Measurements from ENCODE around the gene TMEM205. TPM values are rescaled to one million over a fixed set of nuclear protein-coding genes. Genes with fewer than 3 reads are reported as not detected.

Gene TMEM205
- total and polyA plus RNA-seq, 10 of the 15 experiments (the other 5 are each of a cell fraction or from before 2014, with no cell fraction given): 27.8 to 144 (median 88.3) TPM

GRCh38 chr19:11377756-11378155 is 31.7 kb upstream of the TMEM205 start:
- in situ Hi-C loops (cut with MboI) (no loop called here), intact Hi-C loops (cut with micrococcal nuclease; ENCODE audit: unreplicated experiment) (no loop called here)
- ATAC-seq (no peak), FAIRE-seq (no peak), DNase-seq (ENCODE audit: low read depth, low spot score) (no peak)
- Histone ChIP-seq H3K9me3 (replicated peaks; ENCODE audit: control insufficient read depth, insufficient read depth, low read length) (no peaks in the 10 kb centered on the region), H3K4me3 (no peak overlapping the region), H4K20me1 (ENCODE audit: control insufficient read depth, insufficient read depth) (no peaks in the 10 kb centered on the region), H3K4me1 (ENCODE audit: control insufficient read depth, insufficient read depth, low read length) (peaks cover 31% of the 10 kb centered on the region), H3K27ac (ENCODE audit: control insufficient read depth, insufficient read depth) (no peak overlapping the region), H3K9ac (ENCODE audit: control insufficient read depth, insufficient read depth, low read length) (no peak overlapping the region), H3K4me2 (ENCODE audit: control insufficient read depth, insufficient read depth) (0 out of 2 replicates have a peak overlapping the region, but pooled peaks have one; percentile 42), H2AFZ (ENCODE audit: control insufficient read depth, low read depth, low read length) (no peak overlapping the region), H3K36me3 (ENCODE audit: control insufficient read depth in 2 of 2, insufficient read depth in 2 of 2, low read length in 1 of 2) (no peaks in the 10 kb centered on the region), H3K27me3 (replicated peaks in 1 of 2; ENCODE audit: control insufficient read depth in 2 of 2, insufficient read depth in 2 of 2, low read length in 1 of 2) (peaks cover 0 to 1% of the 10 kb centered on the region in 2 experiments; a peak in 2 of 4 replicates), H3K79me2 (ENCODE audit: control insufficient read depth, insufficient read depth, low read length) (peaks cover 10% of the 10 kb centered on the region)
- SMC1A ChIA-PET (ENCODE audit: uncharacterized antibody, unreplicated experiment): interaction anchor here (0.6 to 6.1 kb wide), 13 partner anchors 9 to 211 kb away, joined by 3 to 40 read pairs (median 4); partner anchors contain the start of genes ANGPTL8, CCDC159, TMEM205 and TSPAN16
- no TSS peak for BruUV-seq (replicated peaks)
- POLR2A ChIA-PET: interaction anchor here (1.1 to 4.8 kb wide), 8 partner anchors 9 to 181 kb away, joined by 3 to 48 read pairs (median 4); partner anchors contain the start of genes CCDC159, ELOF1, ODAD3 and RAB3D
- CTCF ChIA-PET: interaction anchor here (0.6 to 5.6 kb wide), 23 partner anchors 10 to 341 kb away, joined by 3 to 62 read pairs (median 4); partner anchors contain the start of genes CCDC159, ODAD3, PRKCSH and RAB3D
- RAD21 ChIA-PET (ENCODE audit: unreplicated experiment): interaction anchor here (0.8 to 5.2 kb wide), 13 partner anchors 9 to 181 kb away, joined by 3 to 36 read pairs (median 3); partner anchors contain the start of genes CCDC159, ECSIT, ELOF1 and TMEM205
- TF ChIP-seq ZNF687 (IDR thresholded peaks at IDR 0.05) (no peak), USF1 (IDR thresholded peaks at IDR 0.05; ENCODE audit: borderline replicate concordance, extremely low read length, insufficient read depth, low read depth, low read length) (no peak)
- WGBS (ENCODE audit: insufficient coverage, insufficient replicate concordance, low lambda C conversion rate, missing lambda C conversion rate): 100% methylated on average over 3 of the region's 3 CpGs
